ENCODE results near the gene GRK7.
A peak's percentile ranks its signal among the peaks of the same experiment; 100 is the strongest.
"Not testable (repeated sequence)": the region's sequence is repeated elsewhere in the genome, so short reads cannot be mapped to it uniquely, and the experiment has no call there.

GRK7 gene

GRCh38 chr3:141763088-141763750 lies at the start of gene GRK7:
TSS of gene GRK7 (plus strand) at chr3:141763408. CDS start at chr3:141778285, 14,877 bp downstream.
- no peak for DNase-seq

GRCh38 chr3:141714671-141715070 lies 48.5 kb upstream of the GRK7 start:
- no peak for DNase-seq

- DNase-seq: no peak
Measured at GRCh38 chr3:141722081-141722480, 41.1 kb upstream of the GRK7 start.

GRCh38 chr3:141722648-141723047 lies 40.6 kb upstream of the GRK7 start:
- DNase-seq: no peak

- DNase-seq: no peak
Measured at GRCh38 chr3:141723255-141723654, 40.0 kb upstream of the GRK7 start.

GRCh38 chr3:141724186-141724585 lies 39.0 kb upstream of the GRK7 start:
- no peak for DNase-seq

GRCh38 chr3:141725036-141725435 lies 38.2 kb upstream of the GRK7 start:
- no peak for DNase-seq

GRCh38 chr3:141726483-141726882 lies 36.7 kb upstream of the GRK7 start:
- no peak for DNase-seq

GRCh38 chr3:141728355-141728892 lies 34.8 kb upstream of the GRK7 start:
- DNase-seq: no peak

GRCh38 chr3:141729240-141729639 lies 34.0 kb upstream of the GRK7 start:
- DNase-seq: no peak

- no peak for DNase-seq
Measured at GRCh38 chr3:141735176-141735575, 28.0 kb upstream of the GRK7 start.

- DNase-seq: no peak
Measured at GRCh38 chr3:141735770-141736465, 27.3 kb upstream of the GRK7 start.

GRCh38 chr3:141737093-141737492 lies 26.1 kb upstream of the GRK7 start:
- no peak for DNase-seq

- no peak for DNase-seq
Measured at GRCh38 chr3:141737678-141738021, 25.6 kb upstream of the GRK7 start.

GRCh38 chr3:141738022-141738890 lies 25.0 kb upstream of the GRK7 start, which contains the start of gene RNF7:
TSS of gene RNF7 (plus strand) at chr3:141738298. CDS start at chr3:141738342, 44 bp downstream.
- DNase-seq: peak; percentile 75

GRCh38 chr3:141738891-141739363 lies 24.3 kb upstream of the GRK7 start:
- peak; percentile 79 for DNase-seq

GRCh38 chr3:141739731-141740130 lies 23.5 kb upstream of the GRK7 start:
- no peak for DNase-seq

- DNase-seq: no peak
Measured at GRCh38 chr3:141740349-141740748, 22.9 kb upstream of the GRK7 start.

- no peak for DNase-seq
Measured at GRCh38 chr3:141743305-141743704, 19.9 kb upstream of the GRK7 start.

GRCh38 chr3:141746962-141747361 lies 16.2 kb upstream of the GRK7 start:
- DNase-seq: no peak

GRCh38 chr3:141753399-141753798 lies 9.8 kb upstream of the GRK7 start:
- DNase-seq: no peak

GRCh38 chr3:141754032-141754431 lies 9.2 kb upstream of the GRK7 start:
- no peak for DNase-seq

- not testable (repeated sequence) for DNase-seq
Measured at GRCh38 chr3:141762552-141762951, 656 bp upstream of the GRK7 start.

Data from kidney glomerular epithelial cell (primary cell).